EL (cell line): ENCODE data around the gene EXOSC1.
"Not testable (repeated sequence)": the region's sequence is repeated elsewhere in the genome, so short reads cannot be mapped to it uniquely, and the experiment has no call there.

Source experiments
- DNase-seq: peaks from one replicate; pipeline ENCODE4 v3.0.0-alpha.2; 2016

Gene EXOSC1, protein sequence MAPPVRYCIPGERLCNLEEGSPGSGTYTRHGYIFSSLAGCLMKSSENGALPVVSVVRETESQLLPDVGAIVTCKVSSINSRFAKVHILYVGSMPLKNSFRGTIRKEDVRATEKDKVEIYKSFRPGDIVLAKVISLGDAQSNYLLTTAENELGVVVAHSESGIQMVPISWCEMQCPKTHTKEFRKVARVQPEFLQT

GRCh38 chr10:97445722-97446639 lies at the start of gene EXOSC1, which contains the start of gene ZDHHC16:
EXOSC1 (minus strand) TSS chr10:97446006; CDS start chr10:97445985, 21 bp downstream.
ZDHHC16 (plus strand) TSS chr10:97446175; CDS start chr10:97451676, 5,501 bp downstream.
- peak; percentile 97 for DNase-seq

GRCh38 chr10:97494863-97495506 lies 49.2 kb upstream of the EXOSC1 start:
- no peak for DNase-seq

- DNase-seq: no peak
These were observed 48.3 kb upstream of the EXOSC1 start for GRCh38 chr10:97494151-97494550.

GRCh38 chr10:97490592-97490991 lies 44.8 kb upstream of the EXOSC1 start:
- DNase-seq: no peak

DNA sequence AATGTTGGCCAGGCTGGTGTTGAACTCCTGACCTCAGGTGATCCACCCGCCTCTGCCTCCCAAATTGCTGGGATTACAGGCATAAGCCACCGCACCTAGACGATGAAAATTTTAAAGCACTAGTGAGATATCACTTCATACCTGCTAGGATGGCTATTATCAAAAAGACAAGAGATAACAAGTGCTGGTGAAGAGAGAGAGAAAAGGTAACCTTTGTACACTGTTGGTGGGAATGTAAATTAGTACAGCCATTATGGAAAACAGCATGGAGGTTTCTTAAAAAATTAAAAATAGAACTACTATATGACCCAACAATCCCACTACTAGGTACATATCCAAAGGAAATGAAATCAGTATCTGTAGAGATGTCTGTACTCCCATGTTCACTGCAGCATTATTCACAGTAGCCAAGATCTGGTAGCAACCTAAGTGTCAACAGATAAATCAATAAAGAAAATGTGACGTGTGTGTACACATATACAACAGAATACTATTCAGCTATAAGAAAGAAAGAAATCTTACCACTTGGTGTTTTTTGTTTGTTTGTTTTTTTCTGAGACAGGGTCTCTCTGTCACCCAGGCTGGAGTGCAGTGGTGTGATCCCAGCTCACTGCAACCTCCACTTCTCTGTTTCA lies 40.0 kb upstream of the EXOSC1 start:
- DNase-seq: no peak

- no peak for DNase-seq
These were observed 38.1 kb upstream of the EXOSC1 start for GRCh38 chr10:97483921-97484320.

- DNase-seq: no peak
These were observed 37.7 kb upstream of the EXOSC1 start for GRCh38 chr10:97483506-97483905.

DNA sequence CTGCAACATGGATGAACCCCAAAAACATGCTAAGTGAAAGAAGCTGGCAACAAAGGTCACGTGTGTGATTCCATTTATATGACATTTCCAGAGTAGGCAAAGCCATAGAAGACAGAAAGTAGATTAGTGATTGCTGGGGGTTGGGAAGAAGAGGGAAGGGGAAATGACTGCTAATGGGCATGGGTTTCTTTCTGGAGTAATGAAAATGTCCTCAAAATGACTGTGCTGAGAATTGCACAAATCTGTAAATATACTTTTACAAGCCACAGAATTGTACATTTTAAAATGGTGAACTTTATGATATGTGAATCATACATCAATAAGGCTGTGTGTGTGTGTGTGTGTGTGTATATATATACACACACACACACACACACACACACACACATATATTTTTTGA lies 36.6 kb upstream of the EXOSC1 start:
- no peak for DNase-seq

DNA sequence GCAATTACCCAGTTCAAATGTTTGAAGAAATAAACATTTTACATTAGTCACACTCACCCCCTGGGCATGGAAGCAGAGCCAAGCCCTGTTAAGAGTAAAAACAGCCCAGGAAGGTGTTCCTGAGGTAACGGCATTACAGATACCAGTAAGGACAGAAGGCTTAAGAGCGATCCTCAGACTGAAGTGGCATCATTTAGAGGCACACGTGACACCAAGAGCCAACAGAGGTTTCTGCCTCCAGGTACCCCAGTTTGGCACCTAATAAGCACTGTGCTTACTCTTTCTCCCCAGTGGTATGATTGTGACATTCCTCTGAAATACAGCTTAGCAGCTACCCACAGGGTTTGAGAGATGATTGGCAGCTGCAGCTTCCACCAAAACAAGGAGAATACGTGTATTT lies 35.3 kb upstream of the EXOSC1 start:
- peak; percentile 20 for DNase-seq

DNA sequence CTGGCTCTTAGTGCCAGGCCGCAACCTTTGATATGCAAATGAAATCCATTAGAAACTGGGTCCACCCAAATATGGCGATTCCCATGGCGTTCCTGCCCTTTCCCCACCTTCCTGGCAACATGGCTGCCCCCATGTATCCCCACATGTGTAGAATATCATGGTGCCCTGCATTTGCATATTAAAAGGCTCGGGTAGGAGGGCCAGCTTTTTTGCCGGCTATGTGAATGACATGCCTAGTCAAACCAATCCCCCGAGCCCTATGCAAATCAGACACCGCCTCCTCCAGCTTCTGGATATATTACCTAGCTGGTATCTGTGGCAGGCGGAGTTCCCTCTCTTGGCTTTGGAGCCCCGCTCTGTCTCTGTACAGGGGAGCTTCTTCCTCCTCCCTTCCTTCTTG lies 34.1 kb upstream of the EXOSC1 start:
- no peak for DNase-seq

DNA sequence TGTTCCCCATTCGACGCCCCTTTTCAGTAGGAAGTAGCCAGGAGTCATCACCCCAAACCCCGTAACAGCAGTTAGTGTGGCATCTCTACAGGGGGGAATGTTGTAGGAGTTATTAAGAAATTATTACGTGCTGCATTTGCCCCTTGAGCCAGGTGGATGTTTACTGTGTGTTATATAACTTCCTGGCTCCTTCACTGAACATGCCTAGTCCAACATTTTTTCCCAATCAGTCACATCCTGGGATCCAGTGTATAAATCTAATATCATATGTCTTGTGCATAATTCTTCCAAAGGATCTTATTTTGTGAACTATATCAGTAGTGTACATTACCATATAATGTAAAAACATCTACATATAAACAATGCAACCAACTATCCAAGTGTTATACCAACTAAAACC lies 33.6 kb upstream of the EXOSC1 start:
- peak; percentile 52 for DNase-seq

GRCh38 chr10:97475936-97476594 lies 30.3 kb upstream of the EXOSC1 start:
- DNase-seq: no peak

DNA sequence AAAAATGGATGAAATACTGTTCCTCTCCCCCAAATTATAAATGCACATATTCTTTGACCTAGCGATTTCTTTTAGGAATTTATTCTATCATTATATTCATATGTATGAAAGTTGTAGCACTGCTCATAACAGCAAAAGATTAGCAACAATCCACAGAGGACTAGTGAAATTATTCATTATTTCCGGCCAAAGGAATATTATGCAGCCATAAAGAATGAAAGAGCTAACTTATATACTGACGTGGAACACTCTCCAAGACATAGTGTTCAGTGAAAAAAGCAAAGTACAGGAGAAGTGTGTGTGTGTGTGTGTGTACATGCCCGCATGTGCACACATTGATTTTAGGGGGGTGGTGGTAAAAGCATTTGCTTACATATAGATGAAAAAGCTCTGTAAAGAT lies 29.1 kb upstream of the EXOSC1 start:
- no peak for DNase-seq

- not testable (repeated sequence) for DNase-seq
These were observed 23.0 kb upstream of the EXOSC1 start for GRCh38 chr10:97468781-97469180.

DNA sequence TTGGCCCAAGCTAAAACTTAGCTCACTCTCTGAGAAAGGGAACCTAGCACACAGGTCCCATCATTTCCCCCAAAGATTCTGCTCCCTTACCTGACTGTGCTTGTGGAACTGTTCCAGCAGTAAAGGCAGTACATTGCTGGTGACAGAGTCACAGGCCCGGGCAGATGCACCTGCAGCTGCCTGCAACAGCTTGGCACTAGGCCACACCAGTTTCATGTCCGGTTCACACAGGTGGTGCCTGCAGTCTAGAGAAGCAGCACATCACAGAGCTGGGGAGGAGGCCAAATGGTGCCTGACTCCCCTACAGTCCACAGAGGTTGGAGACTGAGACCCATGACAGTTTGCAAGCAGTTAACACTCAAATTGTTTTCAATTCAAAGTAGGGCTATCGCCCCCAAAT lies 22.4 kb upstream of the EXOSC1 start:
- no peak for DNase-seq

- DNase-seq: peak; percentile 57
These were observed 20.9 kb upstream of the EXOSC1 start for GRCh38 chr10:97466755-97467154.

GRCh38 chr10:97465982-97466381 lies 20.2 kb upstream of the EXOSC1 start:
- DNase-seq: no peak

- no peak for DNase-seq
These were observed 18.4 kb upstream of the EXOSC1 start for GRCh38 chr10:97464226-97464625.

GRCh38 chr10:97463363-97464132 lies 17.7 kb upstream of the EXOSC1 start:
- DNase-seq: peak; percentile 49

DNA sequence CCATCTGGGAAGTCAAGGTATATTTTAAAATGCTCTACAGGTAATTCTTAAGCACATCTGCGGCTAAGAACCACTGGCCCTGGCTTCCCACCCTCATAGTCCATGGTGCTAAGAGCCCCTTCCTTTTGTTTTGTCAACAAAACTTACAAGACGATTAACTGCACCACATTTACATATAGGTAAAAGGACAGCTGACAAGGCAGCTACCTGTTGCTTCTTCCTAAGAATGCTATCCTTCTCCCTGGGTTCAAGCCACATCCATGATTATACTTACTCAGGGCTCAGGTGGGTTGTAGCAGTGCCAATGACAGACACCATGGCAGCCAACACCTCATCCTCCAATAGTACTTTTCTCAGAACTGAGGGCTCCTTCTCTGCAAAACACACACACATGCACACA lies 16.5 kb upstream of the EXOSC1 start:
- DNase-seq: no peak

- DNase-seq: no peak
These were observed 14.1 kb upstream of the EXOSC1 start for GRCh38 chr10:97459933-97460332.

- no peak for DNase-seq
These were observed 13.3 kb upstream of the EXOSC1 start for GRCh38 chr10:97459111-97459510.
